Panc1 (cell line): Measurements from ENCODE around the gene EIF2D.

Experiments
- CTCF ChIP-seq: fragments of 450-650 bp; IDR thresholded peaks from 2 replicates; pipeline ENCODE4 v1.5.1; 2017; ENCODE audit warnings: mild to moderate bottlenecking
- POLR2AphosphoS5 ChIP-seq: IDR thresholded peaks from 2 replicates; pipeline ENCODE4 v1.6.1; 2012; ENCODE audit warnings: mild to moderate bottlenecking, low read depth, low read length, moderate library complexity
- REST ChIP-seq, 2 experiments: IDR thresholded peaks; 2 replicates each; pipeline ENCODE4 v1.6.1; 2011 to 2012; ENCODE audit warnings: low read depth in 2 of 2, control low read depth in 1 of 2, low read length in 1 of 2, mild to moderate bottlenecking in 1 of 2, moderate library complexity in 1 of 2; ENCODE audit not compliant: insufficient read depth in 1 of 2
- SIN3A ChIP-seq: IDR thresholded peaks from 2 replicates; pipeline ENCODE4 v1.6.1; 2012; ENCODE audit warnings: low read depth, mild to moderate bottlenecking, low read length, moderate library complexity, borderline replicate concordance; ENCODE audit not compliant: insufficient read depth

- TF ChIP-seq CTCF (no peak), SIN3A (no peak), POLR2AphosphoS5 (no peak), REST (IDR thresholded peaks at IDR 0.05; ENCODE audit: insufficient read depth in 1 of 2, low read depth in 2 of 2, low read length in 1 of 2) (no peak)
Measured at GRCh38 chr1:206560007-206560716, 52.1 kb downstream of the EIF2D start.
